ENCODE results near the gene OAS3. TPM values are rescaled to one million over a fixed set of nuclear protein-coding genes. Genes with fewer than 3 reads are reported as not detected.

The OAS3 gene
- total and polyA plus RNA-seq, 2 donors (not counting 1 experiment from before 2014, with no cell fraction given): 16.5 to 24.9 TPM

DNA sequence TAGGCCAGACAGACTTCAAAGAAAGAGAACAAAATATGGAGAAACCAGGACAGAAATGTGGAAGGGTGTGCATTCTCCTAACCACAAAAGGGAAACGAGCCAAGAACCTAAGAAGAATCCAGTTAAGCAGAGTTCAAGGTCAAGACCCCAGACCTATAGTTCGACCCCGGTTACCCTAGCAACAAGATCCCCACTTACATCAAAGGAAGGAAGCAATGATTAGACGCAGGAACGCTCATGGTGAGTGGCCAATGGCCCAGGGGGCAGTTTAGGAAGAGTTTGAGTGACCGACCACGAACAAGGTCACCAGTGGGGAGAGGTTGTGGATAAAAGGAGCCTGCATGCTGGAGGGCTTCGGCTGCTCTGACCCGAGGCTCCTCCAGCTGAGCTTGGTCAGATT, 76.3 kb downstream of the OAS3 start:
- no peaks in the 10 kb centered on the region for H3K79me2 ChIP-seq (ENCODE audit: control insufficient read depth, insufficient read depth, low read length)
- TF ChIP-seq EZH2 (IDR thresholded peaks at IDR 0.05; ENCODE audit: borderline replicate concordance, insufficient read depth, low read depth, low read length, poor library complexity, severe bottlenecking) (no peak), CTCF (IDR thresholded peaks at IDR 0.05) (no peak)
- H3K36me3 ChIP-seq (replicated peaks in 1 of 2; ENCODE audit: control extremely low read depth in 1 of 2, control insufficient read depth in 1 of 2, extremely low read depth in 1 of 2, insufficient read depth in 2 of 2, low read length in 1 of 2): peaks cover 6 to 23% of the 10 kb centered on the region in 2 experiments
- H3K4me3 ChIP-seq (ENCODE audit: control extremely low read depth in 1 of 5, extremely low read depth in 1 of 5, insufficient read depth in 1 of 5, low read depth in 2 of 5, low read length in 4 of 5): no peak overlapping the region
- no peak overlapping the region for H3K4me2 ChIP-seq (replicated peaks; ENCODE audit: low read depth, low read length, poor library complexity, severe bottlenecking)
- no peaks in the 10 kb centered on the region for H3K4me1 ChIP-seq (ENCODE audit: control insufficient read depth in 2 of 2, insufficient read depth in 2 of 2, low read length in 2 of 2)
- H3K27me3 ChIP-seq (replicated peaks in 1 of 4; ENCODE audit: control extremely low read depth in 1 of 4, control insufficient read depth in 3 of 4, insufficient read depth in 4 of 4, low read length in 3 of 4): no peaks in the 10 kb centered on the region
- no peak overlapping the region for H3K9ac ChIP-seq (ENCODE audit: low read length)
- WGBS (ENCODE audit: insufficient coverage): 100% methylated on average over 4 of the region's 9 CpGs
- intact Hi-C loops (cut with micrococcal nuclease): no loop called here
- H3K27me3 Mint-ChIP-seq: no peaks in the 10 kb centered on the region
- peaks cover 0 to 16% (median 8%) of the 10 kb centered on the region in 3 donors for H3K9me3 ChIP-seq (ENCODE audit: control extremely low read depth in 1 of 3, control insufficient read depth in 2 of 3, insufficient read depth in 1 of 3, low read length in 2 of 3)
- H3K4me1 Mint-ChIP-seq: no peaks in the 10 kb centered on the region
- no peak overlapping the region for H3K27ac ChIP-seq (ENCODE audit: low read length in 2 of 2)
- ChIA-PET CTCF (no interaction called here), POLR2A (no interaction called here)
- DNase-seq: no peak
- H3K4me3 Mint-ChIP-seq: no peak overlapping the region
- no peak for ATAC-seq (ENCODE audit: low read depth)
- H2AFZ ChIP-seq (ENCODE audit: insufficient read depth, low read depth, low read length, poor library complexity, severe bottlenecking): no peak overlapping the region
- H3K27ac Mint-ChIP-seq: no peak overlapping the region
- H4K20me1 ChIP-seq (ENCODE audit: control insufficient read depth, insufficient read depth, low read length, poor library complexity, severe bottlenecking): no peaks in the 10 kb centered on the region
- H3K9me3 Mint-ChIP-seq (ENCODE audit: insufficient read depth): peaks cover 2% of the 10 kb centered on the region

DNA sequence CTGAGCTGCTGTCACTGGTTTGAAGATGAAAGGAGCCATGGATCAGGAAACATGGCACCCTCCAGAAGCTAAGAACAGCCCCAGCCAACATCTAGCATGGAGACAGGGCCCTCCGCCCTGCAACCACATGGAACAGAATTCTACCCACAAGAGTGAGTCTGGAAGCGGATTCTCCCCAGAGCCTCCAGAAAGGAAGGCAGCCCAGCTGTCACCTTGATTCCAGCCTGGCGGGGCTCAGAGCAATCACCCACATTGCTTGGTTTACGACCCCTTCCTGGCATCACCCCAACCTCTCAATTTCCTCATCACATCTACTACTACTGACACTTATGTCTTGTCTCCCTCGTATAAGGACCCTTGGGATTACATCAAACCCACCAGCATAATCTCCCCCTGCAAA, 78.5 kb downstream of the OAS3 start:
- Histone ChIP-seq H3K36me3 (replicated peaks in 1 of 2; ENCODE audit: control extremely low read depth in 1 of 2, control insufficient read depth in 1 of 2, extremely low read depth in 1 of 2, insufficient read depth in 2 of 2, low read length in 1 of 2) (peaks cover 0 to 1% of the 10 kb centered on the region in 2 experiments), H3K4me1 (ENCODE audit: control insufficient read depth in 2 of 2, insufficient read depth in 2 of 2, low read length in 2 of 2) (no peaks in the 10 kb centered on the region), H3K4me2 (replicated peaks; ENCODE audit: low read depth, low read length, poor library complexity, severe bottlenecking) (no peak overlapping the region), H2AFZ (ENCODE audit: insufficient read depth, low read depth, low read length, poor library complexity, severe bottlenecking) (no peak overlapping the region), H3K4me3 (ENCODE audit: control extremely low read depth in 1 of 5, extremely low read depth in 1 of 5, insufficient read depth in 1 of 5, low read depth in 2 of 5, low read length in 4 of 5) (no peak overlapping the region), H3K9ac (ENCODE audit: low read length) (no peak overlapping the region), H3K27ac (ENCODE audit: low read length in 2 of 2) (no peak overlapping the region), H4K20me1 (ENCODE audit: control insufficient read depth, insufficient read depth, low read length, poor library complexity, severe bottlenecking) (no peaks in the 10 kb centered on the region), H3K9me3 (ENCODE audit: control extremely low read depth in 1 of 3, control insufficient read depth in 2 of 3, insufficient read depth in 1 of 3, low read length in 2 of 3) (peaks cover 0 to under 1% (median under 1%) of the 10 kb centered on the region in 3 donors), H3K27me3 (replicated peaks in 1 of 4; ENCODE audit: control extremely low read depth in 1 of 4, control insufficient read depth in 3 of 4, insufficient read depth in 4 of 4, low read length in 3 of 4) (no peaks in the 10 kb centered on the region), H3K79me2 (ENCODE audit: control insufficient read depth, insufficient read depth, low read length) (no peaks in the 10 kb centered on the region)
- TF ChIP-seq CTCF (IDR thresholded peaks at IDR 0.05) (no peak), EZH2 (IDR thresholded peaks at IDR 0.05; ENCODE audit: borderline replicate concordance, insufficient read depth, low read depth, low read length, poor library complexity, severe bottlenecking) (no peak)
- no peak overlapping the region for H3K4me3 Mint-ChIP-seq
- no peaks in the 10 kb centered on the region for H3K9me3 Mint-ChIP-seq (ENCODE audit: insufficient read depth)
- ATAC-seq (ENCODE audit: low read depth) (no peak), DNase-seq (no peak)
- H3K27ac Mint-ChIP-seq: no peak overlapping the region
- WGBS (ENCODE audit: insufficient coverage): 100% methylated on average over 4 of the region's 5 CpGs
- intact Hi-C loops (cut with micrococcal nuclease): no loop called here
- ChIA-PET POLR2A (no interaction called here), CTCF (interaction anchor here (1.0 to 1.4 kb wide), 3 partner anchors 12 to 37 kb away, joined by 3 to 5 read pairs (median 3); no protein-coding TSS in a partner anchor)
- no peaks in the 10 kb centered on the region for H3K4me1 Mint-ChIP-seq
- H3K27me3 Mint-ChIP-seq: no peaks in the 10 kb centered on the region
